Sigmoid colon (tissue), 4 donors: ENCODE measurements around the gene SLC25A17.

Experiments used
- CTCF ChIP-seq, 4 experiments: fragments of 450-650 bp in 3 of 4; fragments of 200-600 bp in 1 of 4; IDR thresholded peaks; one replicate each; pipeline ENCODE4 v1.5.1; 2016 to 2019; ENCODE audit warnings: antibody characterized with exemption in 4 of 4, mild to moderate bottlenecking in 3 of 4, moderate library complexity in 2 of 4
- EP300 ChIP-seq, 4 donors: sonication (generic); formaldehyde crosslinking; IDR thresholded peaks; one replicate each; pipeline ENCODE4 v1.6.1; 2017; ENCODE audit warnings: antibody characterized with exemption in 4 of 4
- POLR2AphosphoS5 ChIP-seq, 4 donors: sonication (generic); formaldehyde crosslinking; IDR thresholded peaks; one replicate each; pipeline ENCODE4 v1.6.1; 2017; ENCODE audit warnings: antibody characterized with exemption in 4 of 4

DNA sequence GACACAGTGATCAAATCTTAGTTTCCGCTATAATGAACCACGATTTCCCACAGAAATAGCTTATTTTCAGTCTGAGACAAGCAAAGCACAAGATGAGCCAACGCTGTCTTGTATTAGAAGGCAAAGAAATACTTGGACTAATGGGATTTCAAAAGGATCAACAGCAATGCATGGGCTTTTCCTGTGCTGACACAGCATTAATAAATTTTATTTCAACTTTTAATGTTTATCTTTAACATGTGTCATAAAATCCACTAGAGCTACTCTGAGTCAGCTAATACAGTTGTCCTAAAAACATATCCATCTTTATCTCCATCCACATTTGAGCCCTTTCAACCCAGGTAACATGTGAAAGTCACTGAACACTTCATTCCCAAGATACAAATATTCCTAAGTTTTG lies 15.5 kb upstream of the SLC25A17 start:
- no peak for TF ChIP-seq CTCF (IDR thresholded peaks at IDR 0.05)
- no peak for TF ChIP-seq POLR2AphosphoS5 (IDR thresholded peaks at IDR 0.05)
- TF ChIP-seq EP300 (IDR thresholded peaks at IDR 0.05) = no peak
